ENCODE measurements around the gene CPN2.
A peak's percentile ranks its signal among the peaks of the same experiment; 100 is the strongest.

Gene CPN2

DNA sequence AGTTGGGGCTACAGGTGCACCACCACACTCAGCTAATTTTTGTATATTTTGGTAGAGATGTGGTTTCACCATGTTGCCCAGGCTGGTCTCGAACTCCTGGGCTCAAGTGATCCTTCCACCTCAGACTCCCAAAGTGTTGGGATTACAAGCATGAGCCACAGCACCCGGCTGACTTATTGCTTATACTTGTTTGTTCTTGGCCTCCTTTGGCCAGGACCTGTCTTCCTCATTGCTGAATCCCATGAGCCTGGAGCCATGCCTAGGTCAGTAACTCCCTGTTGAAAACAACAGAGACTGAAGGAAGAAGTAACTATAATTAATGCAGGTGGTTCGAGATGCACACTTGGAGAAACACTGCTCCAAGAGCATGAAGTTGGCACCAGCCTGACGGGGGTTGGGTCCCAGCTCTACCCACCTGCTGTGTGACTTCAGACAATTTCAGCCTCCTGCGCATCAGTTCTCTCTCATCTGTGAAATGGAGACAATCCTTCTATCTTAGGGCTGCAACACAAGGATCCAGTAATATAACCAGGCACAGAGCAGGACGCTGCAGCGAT is 38.9 kb downstream of the CPN2 start:
- no peak for DNase-seq

DNA sequence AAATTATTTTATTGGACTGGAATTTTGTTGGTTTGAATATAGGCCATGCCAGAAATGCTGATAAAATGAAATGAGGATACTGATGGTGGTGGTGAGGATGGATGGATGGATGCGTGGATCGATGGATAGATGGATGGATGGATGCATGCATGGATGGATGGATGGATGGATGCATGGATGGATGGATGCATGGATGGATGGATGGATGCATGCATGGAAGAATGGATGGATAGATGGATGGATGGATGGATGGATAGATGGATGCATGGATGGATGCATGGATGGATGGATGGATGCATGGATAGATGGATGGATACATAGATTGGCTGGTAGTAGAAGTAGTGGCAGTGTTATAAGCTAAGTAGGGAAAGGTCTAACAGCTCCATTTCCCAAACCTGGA is 40.1 kb downstream of the CPN2 start:
- DNase-seq: no peak

DNA sequence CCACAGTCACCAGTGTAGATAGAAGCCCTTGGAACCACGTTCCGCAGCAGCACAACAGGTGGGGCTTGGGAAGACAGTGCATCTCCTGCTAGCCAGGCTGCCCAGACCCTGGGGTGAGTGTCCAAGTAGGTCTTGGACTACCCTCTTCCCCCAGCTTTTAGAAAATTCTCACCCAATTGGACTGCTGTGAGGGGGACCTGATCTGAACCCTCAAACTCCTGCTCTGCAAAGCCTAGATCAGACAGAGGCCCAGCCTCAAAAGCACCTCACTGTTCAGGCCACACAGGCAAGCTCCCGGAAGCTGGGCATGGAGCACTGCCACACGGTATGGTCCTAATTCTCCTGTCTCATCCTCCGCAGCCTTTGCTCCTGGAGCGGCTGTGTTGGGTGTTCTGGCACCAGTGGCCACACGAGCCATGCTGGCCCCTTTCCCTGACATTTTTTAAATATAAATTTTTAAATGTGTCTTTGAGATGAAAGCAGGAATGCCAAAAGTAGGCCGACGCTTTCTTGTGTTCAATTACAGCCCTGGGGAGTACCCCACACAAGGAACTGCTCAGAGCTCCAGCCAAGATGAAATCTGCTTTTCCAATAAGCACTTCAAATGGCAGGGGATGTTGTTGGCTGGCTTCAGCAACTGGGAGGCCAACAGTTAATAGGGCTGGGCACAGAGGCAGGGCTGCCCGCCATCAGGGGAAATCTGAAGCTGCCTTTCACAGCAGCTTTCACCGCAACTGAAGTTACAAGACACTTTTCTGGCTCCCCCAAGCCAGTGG is 40.9 kb downstream of the CPN2 start:
- no peak for DNase-seq

DNA sequence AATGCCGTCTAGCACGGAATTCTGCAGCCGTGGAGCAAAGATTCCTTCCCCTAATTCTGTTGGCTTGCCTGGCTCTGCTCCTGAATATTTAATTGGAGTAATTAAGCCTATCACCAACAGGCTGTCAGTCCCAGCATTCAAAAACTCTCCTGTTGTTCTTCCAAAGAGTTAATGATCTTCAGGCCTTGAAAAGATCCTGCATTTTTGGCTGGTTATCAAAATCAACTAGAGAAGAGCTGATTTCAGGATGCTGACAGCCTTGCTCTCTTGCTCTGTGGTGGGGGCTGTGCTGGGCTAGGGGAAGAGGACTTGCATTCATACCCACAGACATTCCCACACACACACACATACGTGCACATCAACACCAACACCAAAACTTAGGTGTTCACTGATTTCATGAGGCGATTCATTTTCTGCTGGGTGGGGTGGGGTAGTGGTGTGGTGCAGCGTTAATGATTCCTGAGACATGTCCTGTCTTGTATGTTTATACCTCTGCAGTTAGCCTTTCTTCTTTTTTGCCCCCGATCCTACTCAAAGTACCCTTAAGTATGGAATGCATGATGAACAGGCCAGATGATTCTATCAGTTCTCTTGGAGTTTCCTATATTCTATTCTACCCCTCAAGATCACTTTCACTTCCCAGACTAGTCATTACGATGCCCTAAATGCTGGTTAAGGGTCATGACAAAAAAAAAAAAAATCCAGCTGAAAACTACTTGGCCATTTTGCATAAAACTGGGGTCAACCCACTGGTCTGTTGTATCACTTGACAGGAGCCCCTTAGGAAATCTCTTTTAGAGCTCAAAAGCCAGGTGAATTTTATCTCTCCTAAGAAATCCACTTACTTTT is 42.3 kb downstream of the CPN2 start:
- no peak for DNase-seq

DNA sequence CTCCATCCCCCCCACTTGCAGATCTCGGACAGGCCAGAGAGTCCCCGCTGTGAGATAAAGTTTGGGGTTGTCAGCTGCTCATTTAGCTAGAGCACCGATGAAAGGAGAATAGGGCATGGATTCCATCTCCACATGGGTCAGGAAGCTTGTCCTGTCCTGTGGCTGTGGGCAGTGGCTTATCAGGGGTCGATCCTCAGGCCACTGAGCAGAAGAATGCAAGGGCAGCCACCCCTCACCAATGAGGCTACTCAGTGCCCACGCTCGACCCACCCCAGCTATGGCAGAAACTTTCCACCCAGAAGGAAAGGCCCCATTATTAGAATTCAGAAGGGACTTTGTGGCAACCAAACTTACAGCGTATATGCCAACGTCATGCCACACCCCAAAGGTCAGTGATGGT is 43.3 kb downstream of the CPN2 start:
- DNase-seq: no peak

DNA sequence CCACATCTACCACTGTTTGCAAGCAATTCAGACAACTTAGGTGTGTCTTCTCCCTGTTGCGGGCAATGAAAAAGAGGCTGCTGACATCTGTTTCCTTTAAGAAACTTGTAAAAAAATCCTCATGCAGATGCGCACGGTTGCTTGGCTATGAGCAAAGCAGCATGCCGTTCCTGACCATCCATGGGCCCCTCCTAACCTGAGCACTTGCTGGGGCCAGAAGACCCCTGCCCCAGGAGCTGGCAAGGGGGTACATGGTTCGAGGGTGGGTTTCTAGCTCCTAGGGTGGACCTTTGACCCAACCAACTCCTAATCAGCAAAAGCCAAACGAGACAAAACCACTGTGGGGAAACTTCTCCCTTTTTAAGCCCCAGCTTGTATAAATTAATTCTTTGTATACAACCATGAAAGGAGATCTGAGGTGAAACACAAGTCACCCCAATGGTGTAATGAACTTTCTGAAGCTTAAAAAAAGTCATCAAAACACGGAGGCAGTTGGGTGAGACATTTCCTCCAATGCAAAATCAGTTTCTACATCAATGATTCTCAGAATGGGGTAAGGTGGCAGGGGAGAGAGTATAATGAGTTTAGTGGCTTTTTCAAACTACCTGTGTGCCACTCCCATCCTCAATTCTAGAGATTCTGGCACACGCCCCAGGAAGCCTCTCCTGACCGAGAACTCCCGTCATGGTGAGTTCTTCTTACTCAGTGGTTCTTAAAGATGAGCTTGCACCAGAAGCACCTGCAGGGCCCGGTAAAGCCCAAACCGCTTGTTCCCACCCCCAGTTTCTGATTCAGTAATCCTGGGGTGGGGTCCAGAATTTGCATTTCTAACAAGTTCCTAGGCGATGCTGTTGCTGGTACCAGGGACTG is 44.1 kb downstream of the CPN2 start:
- peak; percentile 48 for DNase-seq

DNA sequence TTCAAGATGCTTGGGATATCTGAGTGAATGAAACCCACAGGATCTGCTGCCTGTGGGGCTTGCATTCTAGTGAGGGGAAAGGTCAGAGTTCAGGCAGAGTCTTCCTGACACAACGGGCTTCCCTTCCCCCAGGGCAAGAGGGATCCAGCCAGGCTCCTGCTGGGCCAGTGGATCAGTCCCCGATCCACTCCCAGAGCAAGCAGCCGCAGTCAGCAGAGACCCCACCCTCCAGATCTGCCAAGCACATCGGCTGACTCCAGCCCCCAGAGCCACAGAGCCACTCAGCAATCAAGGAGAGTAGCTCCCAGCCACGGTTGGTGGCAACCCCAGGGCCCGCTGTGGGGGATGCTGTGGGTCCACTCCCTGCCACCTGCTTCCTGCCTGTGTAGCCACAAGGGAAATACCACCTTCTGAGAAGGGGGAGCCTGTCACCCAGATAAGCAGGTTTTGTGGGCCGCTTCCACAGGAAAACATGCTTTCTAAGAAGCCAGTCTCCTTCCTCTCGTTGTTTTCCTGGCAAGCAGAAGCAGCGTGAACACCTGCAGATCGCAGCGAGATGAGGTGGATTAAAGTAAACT is 44.9 kb downstream of the CPN2 start:
- DNase-seq: peak; percentile 40

DNA sequence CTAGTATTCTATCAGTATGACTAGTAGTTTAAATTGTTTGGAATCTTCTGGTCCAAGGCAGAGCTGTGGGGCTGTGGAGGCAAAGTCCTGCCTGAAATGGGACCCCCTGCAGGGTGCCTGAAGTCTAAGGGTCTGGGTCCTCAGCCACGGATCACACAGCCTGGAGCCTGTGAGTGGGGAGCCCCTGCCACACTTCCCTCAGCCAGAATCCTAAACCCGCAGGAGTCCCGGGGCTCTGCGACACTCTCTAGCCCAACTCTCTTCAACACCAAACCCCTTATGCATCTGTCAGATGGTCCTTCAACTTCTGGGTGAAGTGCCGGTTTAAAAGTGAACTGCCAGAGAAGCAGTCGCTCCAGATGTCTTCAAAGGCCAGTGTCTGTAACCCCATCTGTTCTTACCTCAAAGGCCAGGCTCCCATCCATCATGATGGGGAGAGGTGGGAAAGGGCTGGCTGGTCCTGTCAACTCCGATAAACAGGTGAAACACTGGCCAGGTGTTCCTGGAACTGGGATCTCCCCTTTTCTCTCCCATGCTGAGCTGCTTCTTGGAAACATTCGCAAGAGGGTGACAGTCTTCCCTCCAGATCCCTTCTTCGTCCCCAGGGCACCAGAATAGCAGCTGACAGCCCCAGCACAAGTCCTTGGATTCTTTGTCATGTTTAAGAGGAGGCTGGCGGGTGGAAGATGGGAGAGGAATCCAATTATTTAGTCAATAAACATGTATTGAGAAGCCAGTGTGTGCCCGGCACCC is 45.6 kb downstream of the CPN2 start:
- DNase-seq: peak; percentile 67

DNA sequence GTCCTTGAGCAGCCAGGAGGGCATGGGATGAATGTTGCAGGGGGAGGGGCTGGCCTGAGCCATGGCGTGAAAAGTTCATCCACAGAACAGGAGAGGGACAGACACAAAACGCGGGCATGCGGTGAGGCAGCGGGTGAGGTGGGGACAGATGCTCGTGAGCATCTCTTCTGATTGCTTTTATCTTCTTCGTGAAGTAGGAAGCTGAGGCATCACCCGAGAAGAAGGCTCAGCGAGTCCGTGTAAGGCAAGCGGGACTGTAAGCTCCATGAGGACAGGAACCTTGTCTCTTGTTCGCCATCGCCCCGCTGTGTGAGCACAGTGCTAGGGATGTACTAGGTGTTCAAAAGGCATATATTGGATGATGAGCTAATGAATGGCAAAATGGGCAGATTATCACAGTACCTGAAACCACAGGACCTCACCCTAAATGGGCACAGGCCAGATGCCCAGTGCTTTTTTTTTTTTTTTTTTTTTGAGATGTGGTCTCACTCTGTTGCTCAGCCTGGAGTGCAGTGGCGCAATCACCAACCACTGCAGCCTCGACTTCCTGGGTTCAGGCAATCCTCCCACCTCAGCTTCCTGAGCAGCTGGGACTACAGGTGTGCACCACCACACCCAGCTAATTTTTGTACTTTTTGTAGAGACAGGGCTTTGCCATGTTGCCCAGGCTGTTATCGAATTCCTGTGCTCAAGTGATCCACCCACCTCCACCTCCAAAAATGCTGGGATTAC is 46.8 kb downstream of the CPN2 start:
- DNase-seq: no peak

DNA sequence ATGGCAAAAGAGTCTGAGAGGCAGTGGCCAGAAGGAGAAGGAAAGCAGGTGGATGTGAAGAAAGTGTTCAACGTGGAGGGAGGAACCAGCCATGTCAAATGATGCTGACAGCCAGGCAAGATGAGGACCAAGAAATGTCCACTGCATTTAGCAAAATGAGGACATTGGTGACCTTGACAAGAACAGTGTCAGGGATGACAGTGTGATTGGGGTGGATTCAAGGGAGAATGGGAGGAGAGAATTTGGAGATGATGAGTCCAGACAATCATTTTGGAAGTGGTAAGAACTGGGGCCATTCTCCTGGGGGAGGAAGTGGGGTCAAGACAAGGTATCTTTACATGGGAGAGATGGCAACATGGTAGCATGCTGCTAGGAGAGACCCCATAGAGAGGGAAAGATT is 47.4 kb downstream of the CPN2 start:
- no peak for DNase-seq

DNA sequence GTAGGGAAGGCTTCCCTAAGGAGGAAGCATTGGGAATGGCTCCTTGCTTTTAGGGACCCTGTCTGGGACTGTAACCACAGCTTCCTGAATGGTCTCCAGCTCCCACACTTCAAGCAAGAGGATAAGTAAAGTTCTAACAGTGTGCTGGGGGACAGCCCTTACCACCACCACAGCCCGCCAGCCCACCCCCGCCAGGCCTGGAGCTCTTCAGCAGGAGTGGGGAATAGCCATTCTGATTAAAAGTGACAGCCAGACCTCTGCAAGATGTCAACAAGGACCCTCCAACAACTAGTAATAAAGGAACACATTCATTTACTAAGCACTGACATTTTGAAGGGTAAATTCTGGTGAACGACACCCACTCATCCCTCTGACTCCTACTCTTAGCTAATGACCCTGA is 49.4 kb downstream of the CPN2 start:
- DNase-seq: no peak

DNA sequence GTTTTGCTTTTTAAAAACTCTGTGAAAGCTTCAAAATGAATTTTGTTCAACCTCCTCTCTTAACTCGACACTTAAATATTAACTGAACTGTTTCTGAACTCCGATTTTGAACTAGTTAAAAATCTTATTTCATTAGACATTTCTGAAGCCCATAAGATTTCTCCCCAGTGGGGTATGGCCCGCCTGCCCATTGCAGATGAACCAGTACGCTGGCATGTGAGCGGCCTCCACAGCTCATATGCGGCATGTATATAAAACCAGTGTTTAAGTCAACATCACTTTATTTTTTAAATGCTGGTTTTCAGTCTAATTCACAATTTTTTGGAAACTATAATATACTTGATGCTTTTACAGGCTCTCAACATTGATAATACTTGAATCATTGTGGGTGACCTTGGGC is 50.2 kb downstream of the CPN2 start:
- DNase-seq: no peak

DNA sequence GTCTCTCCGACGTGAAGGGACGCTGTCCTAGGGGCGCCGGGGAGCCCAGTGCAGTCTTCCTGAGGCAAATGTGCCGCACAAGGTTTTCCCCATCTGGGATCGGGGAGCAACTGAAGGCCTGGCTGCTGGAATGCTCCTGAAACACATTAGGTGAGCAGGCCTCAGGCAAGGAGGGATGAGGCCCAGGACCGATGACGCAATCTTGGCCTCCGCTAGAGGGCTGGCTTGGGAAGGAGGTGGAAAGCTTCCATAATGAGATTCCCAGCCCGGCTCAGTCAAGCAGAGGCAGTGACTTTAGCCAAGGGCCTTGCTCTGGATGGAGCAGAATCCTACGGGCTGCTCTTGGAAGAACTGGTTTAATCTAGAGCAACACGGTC is 50.8 kb downstream of the CPN2 start:
- no peak for DNase-seq

DNA sequence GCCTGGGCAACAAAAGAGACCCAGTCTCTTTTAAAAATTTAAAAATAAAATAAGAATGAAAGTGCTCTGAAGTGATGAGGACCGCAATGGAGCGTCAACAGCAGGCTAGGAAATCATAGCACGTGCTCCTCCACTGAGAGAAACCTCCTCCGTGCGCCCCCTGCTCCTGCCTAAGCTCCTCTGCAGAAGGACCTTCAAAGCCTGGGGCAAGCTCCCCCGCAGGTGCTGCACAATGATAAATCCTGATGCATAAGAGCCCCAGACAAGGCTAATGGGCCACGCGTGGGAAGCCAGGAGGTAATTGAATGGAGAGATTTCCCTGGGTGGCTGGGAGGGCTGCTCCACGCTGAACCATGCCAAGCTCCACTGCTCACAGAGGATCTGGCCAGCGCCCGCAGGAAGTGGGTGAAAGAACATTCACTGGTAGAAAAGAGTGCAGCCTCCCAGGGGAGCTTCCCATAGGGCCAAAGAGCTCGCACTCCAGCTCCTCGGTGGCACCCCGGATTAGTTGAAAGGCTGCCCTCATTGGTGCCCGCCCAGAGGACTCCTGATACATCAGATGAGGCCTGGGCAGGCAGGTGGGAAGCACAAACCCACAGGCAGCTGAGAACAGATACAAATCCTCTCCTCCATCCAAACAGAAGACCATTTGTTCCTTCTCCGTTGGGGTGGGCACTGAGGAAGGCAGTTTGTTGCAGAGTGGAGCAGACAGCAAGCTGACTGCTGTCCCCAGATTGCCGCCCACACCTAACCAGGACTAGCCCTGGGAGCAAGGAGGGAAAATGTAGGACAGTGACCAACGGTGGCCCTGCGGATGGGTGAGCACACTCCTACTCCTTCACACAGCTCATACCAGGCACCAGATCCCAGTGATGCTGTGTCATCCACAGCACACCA is 52.5 kb downstream of the CPN2 start:
- no peak for DNase-seq

DNA sequence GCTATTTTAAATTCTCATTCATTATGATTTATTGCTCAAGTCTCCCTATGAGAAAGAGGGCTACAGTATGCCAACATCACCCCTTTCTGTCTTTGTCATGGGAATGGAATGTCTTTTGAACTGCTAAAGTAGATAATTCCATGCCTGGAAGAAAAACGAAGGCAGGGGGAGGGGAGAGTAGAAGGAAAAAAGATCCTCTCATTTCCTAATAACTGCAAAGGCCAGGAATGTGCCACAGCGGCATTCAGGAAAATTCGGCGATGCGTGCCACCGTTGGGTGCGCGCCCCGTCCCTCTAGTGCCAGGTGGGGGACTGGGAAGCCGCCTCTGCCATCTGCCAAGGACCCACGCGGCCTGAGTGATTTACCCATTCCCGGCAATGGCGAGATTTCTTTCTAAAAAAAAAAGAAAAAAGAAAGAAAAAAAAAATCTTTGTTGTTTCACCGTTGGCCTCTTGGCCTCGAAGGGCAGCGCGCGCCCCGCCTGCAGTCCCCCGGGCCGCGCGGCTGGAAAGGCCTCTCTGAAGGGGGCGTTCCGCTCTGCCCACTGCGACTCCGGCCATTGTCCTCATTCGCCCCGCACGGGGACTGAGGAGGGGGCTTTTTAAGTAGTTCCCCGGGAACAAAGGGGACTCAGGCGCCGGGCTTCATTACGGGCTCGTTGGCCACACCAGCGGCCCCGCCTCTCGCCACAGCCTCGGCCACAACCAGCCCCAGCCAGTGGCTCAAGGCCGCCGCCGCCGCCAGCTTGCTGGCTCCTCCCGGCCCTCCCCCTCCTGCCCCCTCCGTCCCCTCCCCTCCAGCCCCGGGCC is 54.5 kb downstream of the CPN2 start:
- DNase-seq: no peak

DNA sequence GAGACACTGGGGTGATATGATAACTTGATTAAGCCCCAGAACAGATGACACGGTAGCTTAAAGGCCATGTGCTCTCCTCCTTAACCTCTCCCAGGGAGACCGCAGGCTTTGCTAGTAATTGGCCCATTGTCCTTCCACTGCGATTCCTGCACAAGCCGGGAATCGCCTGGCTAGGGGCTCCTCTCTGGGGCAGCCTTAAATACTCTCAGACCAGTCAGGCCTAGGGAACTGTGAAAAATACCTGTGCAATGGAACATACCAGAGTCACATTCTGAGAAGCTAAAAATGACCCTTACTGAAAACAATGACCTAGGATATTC is 56.3 kb downstream of the CPN2 start:
- no peak for DNase-seq

DNA sequence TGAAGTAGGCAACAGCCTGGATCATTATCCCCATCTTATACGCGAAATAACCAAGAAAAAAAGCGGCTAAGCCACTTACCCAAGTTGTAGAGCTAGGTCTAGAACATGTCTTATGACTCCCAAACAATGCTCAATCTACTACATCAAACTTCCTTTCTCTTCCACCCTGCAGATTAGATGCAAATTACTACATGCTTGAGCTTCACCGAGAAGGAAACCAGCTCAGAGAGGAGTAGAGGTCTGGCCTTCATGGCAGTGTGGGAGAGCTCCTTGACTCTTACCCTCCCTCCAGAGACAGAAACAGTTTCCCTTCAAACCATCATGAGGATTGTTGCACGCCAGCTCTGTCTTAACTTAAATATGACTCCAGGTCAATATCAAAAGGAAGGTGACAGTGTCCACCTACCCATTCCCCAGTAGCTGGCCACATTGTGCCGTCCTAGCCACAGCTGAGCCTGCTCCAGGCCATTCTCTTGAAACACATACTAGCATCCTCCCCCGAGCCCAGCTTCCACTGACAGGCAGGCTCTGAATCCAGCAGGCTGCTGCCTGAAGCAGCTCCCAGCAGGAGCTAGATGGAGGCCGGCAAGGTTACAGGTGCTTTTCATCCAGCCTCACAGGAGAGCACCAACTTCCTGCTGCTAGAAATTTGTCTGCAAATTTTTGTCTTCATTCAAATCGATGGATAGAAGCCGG is 56.8 kb downstream of the CPN2 start:
- DNase-seq: no peak

DNA sequence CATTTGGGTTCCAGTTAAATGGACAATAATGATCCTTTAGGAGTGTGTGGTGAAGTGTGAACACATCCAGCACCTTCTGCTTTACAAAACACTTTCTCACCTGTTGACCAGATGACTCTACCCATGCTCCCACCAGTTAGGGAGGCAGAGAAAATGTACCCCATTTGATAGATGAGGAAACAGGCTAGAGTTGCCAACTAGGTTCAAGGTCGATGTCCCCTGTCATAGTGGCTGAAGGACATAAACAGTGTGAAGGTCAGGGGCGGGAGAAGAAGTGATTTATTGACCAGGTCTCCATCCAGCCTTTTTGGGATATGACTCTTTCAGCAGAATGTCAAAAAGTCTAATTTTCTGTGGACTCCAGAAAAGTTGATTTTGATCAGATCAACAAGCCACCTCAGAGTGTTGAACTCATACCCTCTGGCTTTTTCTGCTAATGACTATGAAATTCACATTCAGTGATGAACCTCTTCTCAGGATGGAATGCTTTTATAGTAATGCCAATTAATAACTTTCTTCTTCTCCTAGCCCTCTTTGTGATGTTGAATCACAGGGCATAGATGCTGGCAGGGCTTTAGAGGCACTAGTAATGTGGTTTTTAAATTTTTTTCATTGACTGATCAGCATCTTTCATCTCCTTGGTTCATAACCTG is 57.5 kb downstream of the CPN2 start:
- DNase-seq: no peak
